ENCODE data around the gene CD248. TPM values are rescaled to one million over a fixed set of nuclear protein-coding genes. Genes with fewer than 3 reads are reported as not detected.
A peak's percentile ranks its signal among the peaks of the same experiment; 100 is the strongest.
"Not testable (repeated sequence)": the region's sequence is repeated elsewhere in the genome, so short reads cannot be mapped to it uniquely, and the experiment has no call there.

The CD248 gene
- total and polyA plus RNA-seq, 12 donors, result 5.3 to 44.4 (median 10.0) TPM

GRCh38 chr11:66360406-66361073, 43.7 kb upstream of the CD248 start:
- WGBS, 2 donors, result 94 to 97% methylated on average over 15 of the region's 15 CpGs
- no peaks in the 10 kb centered on the region for H3K9me3 ChIP-seq
- H3K4me1 ChIP-seq, result peaks cover 0 to 15% (median 4%) of the 10 kb centered on the region in 9 donors
- peak in 1 of 8 donors; percentile 16 for ATAC-seq
- H3K27me3 ChIP-seq, result no peaks in the 10 kb centered on the region
- no peak overlapping the region for H3K4me3 ChIP-seq
- H3K36me3 ChIP-seq, result peaks cover 0 to 10% (median 0%) of the 10 kb centered on the region in 9 donors
- TF ChIP-seq, protein P1, sequence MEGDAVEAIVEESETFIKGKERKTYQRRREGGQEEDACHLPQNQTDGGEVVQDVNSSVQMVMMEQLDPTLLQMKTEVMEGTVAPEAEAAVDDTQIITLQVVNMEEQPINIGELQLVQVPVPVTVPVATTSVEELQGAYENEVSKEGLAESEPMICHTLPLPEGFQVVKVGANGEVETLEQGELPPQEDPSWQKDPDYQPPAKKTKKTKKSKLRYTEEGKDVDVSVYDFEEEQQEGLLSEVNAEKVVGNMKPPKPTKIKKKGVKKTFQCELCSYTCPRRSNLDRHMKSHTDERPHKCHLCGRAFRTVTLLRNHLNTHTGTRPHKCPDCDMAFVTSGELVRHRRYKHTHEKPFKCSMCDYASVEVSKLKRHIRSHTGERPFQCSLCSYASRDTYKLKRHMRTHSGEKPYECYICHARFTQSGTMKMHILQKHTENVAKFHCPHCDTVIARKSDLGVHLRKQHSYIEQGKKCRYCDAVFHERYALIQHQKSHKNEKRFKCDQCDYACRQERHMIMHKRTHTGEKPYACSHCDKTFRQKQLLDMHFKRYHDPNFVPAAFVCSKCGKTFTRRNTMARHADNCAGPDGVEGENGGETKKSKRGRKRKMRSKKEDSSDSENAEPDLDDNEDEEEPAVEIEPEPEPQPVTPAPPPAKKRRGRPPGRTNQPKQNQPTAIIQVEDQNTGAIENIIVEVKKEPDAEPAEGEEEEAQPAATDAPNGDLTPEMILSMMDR (IDR thresholded peaks at IDR 0.05), result no peak
- no peak overlapping the region for H3K27ac ChIP-seq
- DNase-seq, result no peak
- intact Hi-C loops (cut with DNase I), result no loop called here

DNA sequence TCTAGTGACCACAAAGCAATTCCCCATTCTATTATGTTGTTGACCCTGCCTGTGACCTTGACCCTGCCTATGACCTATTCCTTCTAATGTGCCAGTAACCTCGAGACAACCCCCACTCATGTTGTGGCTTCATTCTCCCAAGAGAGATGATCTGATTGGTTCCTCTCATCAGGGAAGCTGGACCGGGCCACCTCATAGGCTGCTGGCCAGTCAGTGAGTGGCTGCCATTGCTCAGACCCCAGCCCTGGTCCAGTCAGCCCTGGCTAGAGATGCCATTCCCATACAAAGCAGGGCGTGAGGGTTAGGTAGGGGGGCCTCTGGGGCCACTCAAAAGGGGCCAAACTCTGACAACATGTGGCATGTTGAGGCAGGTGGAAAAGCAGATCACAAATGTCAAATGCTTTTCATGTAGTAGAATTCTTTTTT, 42.8 kb upstream of the CD248 start:
- Histone ChIP-seq H3K4me1 (peaks cover 0 to 15% (median 4%) of the 10 kb centered on the region in 9 donors), H3K27ac (no peak overlapping the region), H3K4me3 (no peak overlapping the region), H3K27me3 (no peaks in the 10 kb centered on the region), H3K36me3 (peaks cover 0 to 15% (median 0%) of the 10 kb centered on the region in 9 donors), H3K9me3 (no peaks in the 10 kb centered on the region)
- 61 to 67% methylated on average over 3 of the region's 3 CpGs for WGBS, 2 donors
- DNase-seq (no peak), ATAC-seq (no peak)
- intact Hi-C loops (cut with DNase I), result no loop called here
- TF ChIP-seq, protein P1 (IDR thresholded peaks at IDR 0.05), result no peak

DNA sequence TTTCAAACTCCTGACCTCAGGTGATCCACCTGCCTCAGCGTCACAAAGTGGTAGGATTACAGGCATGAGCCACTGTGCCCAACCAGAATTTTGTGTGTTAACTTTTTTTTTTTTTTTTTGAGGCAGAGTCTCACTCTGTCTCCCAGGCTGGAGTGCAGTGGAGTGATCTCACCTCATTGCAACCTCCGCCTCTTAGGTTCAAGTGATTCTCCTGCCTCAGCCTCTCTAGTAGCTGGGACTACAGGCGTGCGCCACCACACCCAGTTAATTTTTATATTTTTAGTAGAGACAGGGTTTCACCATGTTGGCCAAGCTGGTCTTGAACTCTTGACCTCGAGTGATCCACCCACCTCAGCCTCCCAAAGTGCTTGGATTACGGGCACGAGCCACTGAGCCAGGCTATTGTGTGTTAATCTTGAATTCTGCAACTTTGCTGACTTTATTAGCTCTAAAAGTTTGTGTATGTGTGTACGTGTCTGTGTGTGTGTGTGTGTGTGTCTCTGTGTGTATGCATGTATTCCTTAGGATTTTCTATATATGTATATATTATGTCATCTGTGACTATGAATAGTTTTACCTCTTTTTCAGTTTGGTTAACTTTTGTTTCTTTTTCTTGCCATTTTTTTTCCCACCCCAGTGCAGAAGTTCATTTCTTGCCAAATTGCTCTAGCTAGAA, 33.9 kb upstream of the CD248 start:
- intact Hi-C loops (cut with DNase I), result not testable (repeated sequence)

GRCh38 chr11:66349084-66349386, 32.2 kb upstream of the CD248 start:
- 56 to 64% methylated on average over 2 of the region's 2 CpGs for WGBS, 2 donors
- TF ChIP-seq, protein P1 (IDR thresholded peaks at IDR 0.05), result no peak
- peaks cover 16 to 39% (median 29%) of the 10 kb centered on the region in 9 donors for H3K4me1 ChIP-seq
- intact Hi-C loops (cut with DNase I), result loop anchor here in 3 of 10 donors (5.0 kb wide), 2 partner anchors 37 to 38 kb away; no protein-coding TSS in a partner anchor
- peaks cover 0 to 5% (median 0%) of the 10 kb centered on the region in 7 donors for H3K27me3 ChIP-seq
- no peak overlapping the region for H3K4me3 ChIP-seq
- ATAC-seq (no peak), DNase-seq (no peak)
- peaks cover 0 to 5% (median 0%) of the 10 kb centered on the region in 9 donors for H3K36me3 ChIP-seq
- H3K27ac ChIP-seq, result no peak overlapping the region
- H3K9me3 ChIP-seq, result no peaks in the 10 kb centered on the region

More for the DNA sequence above, 33.9 kb upstream of the CD248 start:
- H3K9me3 ChIP-seq, H3K4me3 ChIP-seq, H3K27ac ChIP-seq, DNase-seq, H3K27me3 ChIP-seq, ATAC-seq: not testable (repeated sequence)
- 87 to 94% methylated on average over 8 of the region's 8 CpGs for WGBS, 2 donors
- peaks cover 0 to 16% (median 0%) of the 10 kb centered on the region in 9 donors for H3K36me3 ChIP-seq
- H3K4me1 ChIP-seq, result peaks cover 11 to 26% (median 19%) of the 10 kb centered on the region in 9 donors
